NCI-H82 (cell line): ENCODE data around the gene PTPN20.
"Not testable (repeated sequence)": the region's sequence is repeated elsewhere in the genome, so short reads cannot be mapped to it uniquely, and the experiment has no call there.

Experiments
- DNase-seq: peaks from one replicate; lab custom pipeline; 2025; lab: John Stamatoyannopoulos, UW

The PTPN20 gene

GRCh38 chr10:46960742-46961141, 49.5 kb downstream of the PTPN20 start:
- not testable (repeated sequence) for DNase-seq

- not testable (repeated sequence) for DNase-seq
Observed at GRCh38 chr10:46963356-46963755, 52.1 kb downstream of the PTPN20 start.

DNA sequence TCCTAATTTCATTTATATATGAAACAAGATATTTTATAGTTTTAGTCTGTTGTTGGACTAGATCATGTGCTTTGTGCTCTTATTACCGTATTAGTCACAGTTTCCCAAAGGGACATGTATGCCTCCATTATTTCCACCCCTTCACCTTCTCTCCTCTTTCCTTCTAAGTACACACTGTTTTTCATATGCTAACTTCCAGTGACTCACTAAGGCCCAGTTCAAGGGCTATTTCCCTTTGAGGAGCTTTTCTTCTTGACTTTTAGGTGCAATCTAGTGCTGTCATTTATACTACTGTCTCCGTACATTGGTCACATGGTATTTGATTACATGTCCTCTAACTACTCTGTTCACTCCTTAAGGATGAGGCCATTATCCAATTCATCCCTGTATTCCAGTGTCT, 55.8 kb downstream of the PTPN20 start:
- DNase-seq = not testable (repeated sequence)

- DNase-seq = not testable (repeated sequence)
Observed at GRCh38 chr10:46980223-46980622, 69.0 kb downstream of the PTPN20 start.

GRCh38 chr10:46987233-46987924, 76.2 kb downstream of the PTPN20 start:
- DNase-seq = not testable (repeated sequence)

- peak; percentile 72 for DNase-seq
Observed at GRCh38 chr10:46992803-46993561, 81.8 kb downstream of the PTPN20 start.

GRCh38 chr10:46995234-46995633, 84.0 kb downstream of the PTPN20 start:
- peak; percentile 28 for DNase-seq

- no peak for DNase-seq
Observed at GRCh38 chr10:46998192-46998591, 87.0 kb downstream of the PTPN20 start.

DNA sequence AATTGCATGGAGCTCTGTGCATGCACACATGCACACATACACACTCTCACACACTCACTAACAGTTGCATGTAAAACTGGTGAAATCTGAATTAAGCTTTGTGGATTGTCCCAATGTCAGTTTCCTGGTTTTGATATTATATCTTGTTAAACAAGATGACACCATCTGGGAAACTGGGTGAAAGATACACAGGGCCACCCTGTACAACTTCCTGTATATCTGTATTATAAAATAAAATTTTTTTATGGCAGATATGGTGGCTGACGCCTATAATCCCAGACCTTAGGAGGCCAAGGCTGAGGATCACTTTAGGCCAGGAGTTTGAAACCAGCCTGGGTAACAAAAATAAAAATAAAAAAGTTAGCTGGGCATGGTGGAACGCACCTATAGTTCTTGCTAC, 87.4 kb downstream of the PTPN20 start:
- DNase-seq = no peak

DNA sequence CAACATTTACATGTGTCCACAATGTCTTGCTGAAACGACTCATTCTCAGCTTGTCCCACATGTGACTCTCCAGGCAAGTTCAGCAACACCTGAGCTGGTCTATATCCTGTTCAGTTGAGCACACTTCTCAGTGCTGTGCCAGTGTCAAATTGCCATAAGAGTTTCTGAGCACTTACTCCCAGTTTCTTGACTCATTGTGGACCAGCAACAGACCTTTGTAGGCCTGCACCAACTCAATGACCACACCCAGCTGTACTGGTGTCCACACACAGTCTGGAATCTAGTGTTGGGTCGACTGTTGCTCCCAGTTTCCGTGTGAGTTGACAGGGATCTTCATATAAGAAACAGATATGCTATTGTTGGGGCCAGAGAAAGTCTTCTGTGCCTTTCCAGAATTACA, 88.0 kb downstream of the PTPN20 start:
- DNase-seq = no peak

GRCh38 chr10:47008769-47009168, 97.5 kb downstream of the PTPN20 start:
- no peak for DNase-seq

DNA sequence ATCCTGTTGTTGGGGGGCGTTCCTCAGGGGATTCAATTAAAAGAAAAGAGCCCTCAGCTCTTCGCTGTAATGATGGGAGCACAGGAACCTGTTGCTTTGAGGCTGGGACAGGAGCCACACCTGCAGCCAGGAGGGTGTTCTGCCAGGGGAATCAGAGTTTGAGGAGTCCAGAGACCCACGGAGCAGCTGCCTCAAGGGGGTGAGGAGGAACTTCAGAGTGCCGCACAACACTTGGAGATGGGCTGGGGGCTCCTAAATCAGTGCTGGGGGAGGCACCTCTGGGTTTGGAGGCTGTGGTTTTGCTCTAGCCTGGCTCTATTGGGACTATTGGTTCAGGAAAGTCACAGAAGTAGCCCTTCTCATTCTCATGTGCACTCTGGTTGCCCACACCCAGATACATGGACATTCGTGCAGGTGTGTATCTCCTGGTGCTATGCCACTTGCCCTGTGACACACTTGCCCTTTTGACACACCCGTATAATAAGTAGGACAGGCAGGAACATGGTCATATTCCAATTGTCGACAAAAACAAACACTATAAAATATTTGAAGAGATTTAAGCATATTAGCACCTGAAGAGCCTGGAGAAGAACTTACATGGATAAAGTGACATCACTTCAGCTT, 98.1 kb downstream of the PTPN20 start:
- no peak for DNase-seq

DNA sequence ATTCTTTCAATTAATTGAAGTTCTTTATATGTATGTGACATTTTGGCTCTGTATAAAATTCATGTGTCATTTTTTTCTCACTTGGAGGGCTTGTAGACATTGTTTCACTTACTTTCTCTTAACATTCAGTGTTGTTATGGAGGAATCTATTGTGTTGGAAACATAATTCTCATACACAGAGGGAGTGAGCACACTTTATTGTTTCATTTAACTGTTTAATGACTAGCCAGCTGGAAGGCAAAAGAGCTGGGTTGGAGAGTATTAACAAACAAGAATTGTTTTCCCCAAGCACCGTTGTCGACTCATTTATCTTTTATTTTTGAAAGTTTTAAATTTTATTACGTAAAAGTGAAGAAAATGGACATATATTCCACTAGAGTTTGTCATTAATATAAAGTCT, 98.8 kb downstream of the PTPN20 start:
- DNase-seq = no peak

- no peak for DNase-seq
Observed at GRCh38 chr10:47012214-47012613, 101.0 kb downstream of the PTPN20 start.

DNA sequence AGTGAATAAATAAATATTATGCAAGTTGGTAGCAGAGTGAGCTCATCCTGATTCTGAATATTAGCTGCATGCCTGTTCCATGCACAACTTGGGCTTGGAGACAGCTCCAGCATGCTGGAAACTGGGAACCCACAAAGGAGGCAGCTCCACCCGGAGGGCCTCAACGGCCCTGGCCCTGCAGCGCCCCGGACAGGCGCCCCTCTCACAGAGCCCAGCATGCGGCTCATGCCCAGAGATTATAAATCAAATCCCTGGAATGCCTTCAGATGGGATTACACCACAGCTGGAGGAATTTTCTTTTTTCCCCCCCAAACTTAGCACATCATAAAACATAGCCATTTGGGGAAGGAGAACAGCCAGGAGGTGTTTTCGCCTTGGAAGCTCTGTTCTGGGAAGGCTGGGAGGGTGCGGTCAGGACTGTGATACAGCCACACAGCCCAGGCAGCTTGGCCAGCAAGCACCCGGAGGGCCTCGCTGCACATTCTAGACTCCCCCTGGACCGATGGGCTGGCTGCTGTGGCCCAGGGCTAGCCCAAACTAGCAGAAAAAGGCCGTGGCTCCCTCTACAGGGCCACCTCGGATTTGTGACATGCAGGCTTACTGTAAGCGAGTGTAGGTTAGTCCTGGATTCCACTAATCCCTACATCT, 102.4 kb downstream of the PTPN20 start:
- DNase-seq = peak; percentile 8

- DNase-seq = no peak
Observed at GRCh38 chr10:47015404-47015803, 104.2 kb downstream of the PTPN20 start.

DNA sequence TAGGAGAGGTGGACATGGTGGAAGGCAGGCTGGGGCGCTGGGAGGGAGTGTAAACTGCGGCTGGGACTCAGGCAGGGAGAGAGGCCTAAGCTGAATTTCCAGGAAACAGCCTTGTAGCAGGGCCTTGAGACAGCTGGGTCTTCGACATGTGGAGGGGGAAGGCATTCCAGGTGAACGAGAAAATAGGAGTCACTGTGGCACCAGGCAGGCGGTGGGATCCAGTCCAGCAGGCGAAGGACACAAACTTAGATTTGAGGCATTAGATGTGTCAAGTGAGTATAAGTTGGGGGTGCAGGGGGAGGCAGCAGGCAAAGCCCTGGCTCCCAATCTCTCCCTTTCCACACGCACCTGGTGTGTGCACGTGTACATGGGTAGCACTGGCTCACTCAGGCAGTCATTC, 105.3 kb downstream of the PTPN20 start:
- DNase-seq = peak; percentile 37

- DNase-seq = no peak
Observed at GRCh38 chr10:47018026-47018735, 107.0 kb downstream of the PTPN20 start.

- no peak for DNase-seq
Observed at GRCh38 chr10:47019155-47020145, 108.2 kb downstream of the PTPN20 start.

DNA sequence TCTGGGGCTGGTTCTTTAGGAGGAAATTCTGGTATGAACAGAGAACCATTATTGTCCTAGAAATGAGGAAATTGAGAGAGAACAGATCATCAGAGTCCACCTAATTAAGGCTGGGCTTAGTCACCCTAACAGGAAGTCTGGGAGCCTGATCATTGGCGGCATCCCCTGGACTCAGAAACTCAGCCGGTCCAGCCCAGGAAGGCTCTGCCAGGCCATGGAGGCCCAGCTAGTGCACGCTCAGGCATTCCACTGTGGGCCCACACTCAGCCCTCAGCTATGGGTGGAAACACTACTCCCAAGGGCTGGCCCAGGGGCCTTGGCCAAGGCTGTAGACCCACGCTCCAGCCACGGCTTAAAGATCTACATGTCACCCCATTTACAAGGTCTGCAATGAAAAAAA, 109.2 kb downstream of the PTPN20 start:
- no peak for DNase-seq

DNA sequence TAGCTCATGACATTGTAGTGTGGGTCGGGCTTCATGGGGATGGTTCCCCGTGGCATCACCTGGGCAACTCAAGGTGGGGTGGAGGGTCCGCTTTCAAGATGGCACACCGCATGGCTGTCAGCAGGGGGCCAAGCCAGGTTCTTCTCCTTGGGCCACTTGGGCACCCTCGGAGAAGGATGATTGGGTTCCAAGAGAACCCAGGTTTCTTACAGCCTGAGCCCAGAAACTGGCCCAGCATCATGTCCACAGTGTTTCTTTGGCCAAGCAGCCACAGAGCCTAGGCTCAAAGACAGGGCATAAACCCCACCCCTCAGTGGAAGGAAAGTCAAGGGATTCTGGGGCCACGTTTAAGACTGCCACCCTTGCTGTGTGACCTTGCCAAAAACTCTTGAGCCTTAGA, 110.6 kb downstream of the PTPN20 start:
- no peak for DNase-seq
